Hepatocyte (in vitro differentiated cells): ENCODE measurements around the gene LAP3.

Experiments
- EZH2 ChIP-seq: fragments of 200-600 bp; sonication (generic); IDR thresholded peaks from 2 replicates; pipeline ENCODE4 v1.6.1; 2016; ENCODE audit warnings: antibody characterized with exemption, mild to moderate bottlenecking, borderline replicate concordance
- EZH2phosphoT487 ChIP-seq: fragments of 200-600 bp; sonication (generic); IDR thresholded peaks from one replicate; pipeline ENCODE4 v1.6.1; 2018; ENCODE audit warnings: antibody characterized with exemption, mild to moderate bottlenecking, low read depth, moderate library complexity; ENCODE audit not compliant: unreplicated experiment, severe bottlenecking
- TF ChIP-seq, protein P1 (sequence below): fragments of 200-600 bp; sonication (generic); IDR thresholded peaks from 2 replicates; pipeline ENCODE4 v1.5.1; 2016; ENCODE audit warnings: antibody characterized with exemption, mild to moderate bottlenecking; ENCODE audit not compliant: poor library complexity

DNA sequence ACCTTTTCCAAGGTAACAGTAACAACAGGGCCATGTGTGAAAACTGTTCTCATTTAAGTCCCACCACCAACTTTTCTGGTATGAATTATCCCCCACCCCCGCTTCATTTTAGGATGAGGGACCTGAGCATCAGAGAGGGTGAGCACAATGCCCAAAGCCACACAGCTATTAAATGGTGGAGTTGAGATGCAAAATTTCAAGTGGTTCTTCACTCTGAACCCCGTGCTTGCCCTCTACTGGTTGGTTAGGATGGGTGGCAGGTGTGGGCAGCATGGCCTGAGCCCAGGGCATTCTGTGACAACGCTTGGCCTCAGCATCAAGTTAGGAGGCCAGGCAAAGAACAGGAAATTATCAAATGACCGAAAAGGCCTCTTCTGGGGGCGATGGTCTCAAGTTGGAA is 70.9 kb downstream of the LAP3 start:
- TF ChIP-seq, protein P1, sequence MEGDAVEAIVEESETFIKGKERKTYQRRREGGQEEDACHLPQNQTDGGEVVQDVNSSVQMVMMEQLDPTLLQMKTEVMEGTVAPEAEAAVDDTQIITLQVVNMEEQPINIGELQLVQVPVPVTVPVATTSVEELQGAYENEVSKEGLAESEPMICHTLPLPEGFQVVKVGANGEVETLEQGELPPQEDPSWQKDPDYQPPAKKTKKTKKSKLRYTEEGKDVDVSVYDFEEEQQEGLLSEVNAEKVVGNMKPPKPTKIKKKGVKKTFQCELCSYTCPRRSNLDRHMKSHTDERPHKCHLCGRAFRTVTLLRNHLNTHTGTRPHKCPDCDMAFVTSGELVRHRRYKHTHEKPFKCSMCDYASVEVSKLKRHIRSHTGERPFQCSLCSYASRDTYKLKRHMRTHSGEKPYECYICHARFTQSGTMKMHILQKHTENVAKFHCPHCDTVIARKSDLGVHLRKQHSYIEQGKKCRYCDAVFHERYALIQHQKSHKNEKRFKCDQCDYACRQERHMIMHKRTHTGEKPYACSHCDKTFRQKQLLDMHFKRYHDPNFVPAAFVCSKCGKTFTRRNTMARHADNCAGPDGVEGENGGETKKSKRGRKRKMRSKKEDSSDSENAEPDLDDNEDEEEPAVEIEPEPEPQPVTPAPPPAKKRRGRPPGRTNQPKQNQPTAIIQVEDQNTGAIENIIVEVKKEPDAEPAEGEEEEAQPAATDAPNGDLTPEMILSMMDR: no peak
- TF ChIP-seq EZH2 (no peak), EZH2phosphoT487 (no peak)
